NCI-H1694 (cell line): ENCODE measurements around the gene PARVB.

Experiments
- DNase-seq: peaks from one replicate; lab custom pipeline; 2025; lab: John Stamatoyannopoulos, UW

The PARVB gene

GRCh38 chr22:44162960-44163359 lies 138.9 kb downstream of the PARVB start:
- DNase-seq, result no peak

DNA sequence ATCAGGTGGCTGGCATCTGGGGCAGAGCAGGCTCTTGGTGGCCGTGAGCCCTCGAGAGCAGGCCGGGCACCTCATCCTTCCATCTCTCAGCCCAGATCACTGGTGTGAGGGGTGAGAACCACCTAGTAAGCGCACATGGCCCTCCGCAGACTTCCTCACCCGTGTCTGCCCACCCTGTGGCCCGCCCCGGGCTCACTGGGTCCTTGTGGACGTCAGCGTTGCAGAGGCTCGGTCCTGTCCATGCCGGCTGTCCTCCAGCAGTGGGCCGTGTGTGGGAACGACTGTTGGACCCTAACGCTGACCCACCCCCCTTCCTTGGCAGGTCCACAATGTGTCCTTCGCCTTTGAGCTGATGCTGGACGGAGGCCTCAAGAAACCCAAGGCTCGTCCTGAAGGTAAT lies 139.4 kb downstream of the PARVB start:
- no peak for DNase-seq

- DNase-seq, result no peak
Measured at GRCh38 chr22:44164031-44164430, 139.9 kb downstream of the PARVB start.

DNA sequence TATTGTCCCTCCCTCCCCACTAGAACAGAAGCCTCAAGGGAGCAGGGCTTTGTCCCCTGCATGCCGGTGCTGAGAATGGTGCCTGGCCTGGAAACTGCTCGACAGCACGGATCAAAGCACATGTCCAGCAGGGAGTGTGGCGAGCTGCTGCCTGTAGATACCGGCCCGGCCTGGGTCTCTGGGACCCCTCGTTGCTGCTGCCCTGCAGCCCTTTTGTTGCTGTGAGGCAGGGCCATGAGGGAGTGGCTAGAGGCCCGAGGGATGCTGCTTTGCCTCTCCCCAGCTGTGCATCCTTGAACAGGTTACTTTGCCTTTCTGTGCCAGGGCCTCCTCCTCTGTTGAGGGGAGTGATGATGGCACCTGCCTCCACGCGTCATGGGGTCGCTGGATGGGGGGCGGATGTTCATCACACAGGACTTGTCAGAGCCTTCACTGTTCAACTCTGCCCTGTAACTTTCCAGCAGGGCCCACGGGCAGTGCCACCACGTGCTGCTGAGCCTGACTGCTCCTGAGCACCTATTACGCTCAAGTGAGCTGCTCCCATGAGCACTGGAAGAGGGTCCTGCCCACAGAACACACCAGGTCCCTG lies 141.3 kb downstream of the PARVB start:
- no peak for DNase-seq

DNA sequence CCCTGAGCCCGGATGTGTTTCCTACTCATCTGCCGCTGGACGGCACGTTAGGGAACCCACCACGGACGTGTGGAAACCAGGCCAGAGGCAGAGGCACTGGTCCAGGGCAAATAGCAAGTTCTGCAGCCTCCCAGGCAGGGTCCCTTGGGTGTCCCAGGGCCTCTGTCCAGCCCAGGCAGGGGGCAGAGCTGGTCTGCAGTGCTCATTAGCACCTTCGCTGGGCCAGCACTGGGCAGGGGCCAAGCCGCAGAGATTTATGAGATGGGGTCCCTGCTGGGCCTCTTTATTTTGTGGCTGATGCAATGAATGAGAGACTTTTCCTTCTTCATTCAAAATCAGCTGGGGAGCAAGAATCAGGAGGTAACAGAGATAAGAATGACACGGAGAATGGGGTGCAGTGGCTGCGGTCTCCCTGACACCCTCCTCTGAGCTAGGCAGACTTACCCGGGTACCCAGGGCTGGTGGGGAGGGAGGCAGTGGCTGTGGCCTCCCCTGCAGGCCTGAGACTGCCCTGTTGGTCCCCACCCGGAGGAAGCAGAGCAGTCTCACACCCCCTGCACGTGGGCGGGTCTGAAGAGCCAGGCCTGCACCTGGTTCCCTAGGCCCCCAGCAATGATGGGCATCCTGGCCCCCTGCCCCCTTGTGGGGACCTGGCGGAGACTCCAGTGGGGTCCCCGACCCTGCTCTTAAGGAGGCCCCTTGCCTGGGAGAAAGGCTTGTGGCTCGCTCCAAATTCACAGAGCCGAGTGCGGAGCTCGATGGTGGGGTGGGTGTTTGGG lies 142.6 kb downstream of the PARVB start:
- no peak for DNase-seq

DNA sequence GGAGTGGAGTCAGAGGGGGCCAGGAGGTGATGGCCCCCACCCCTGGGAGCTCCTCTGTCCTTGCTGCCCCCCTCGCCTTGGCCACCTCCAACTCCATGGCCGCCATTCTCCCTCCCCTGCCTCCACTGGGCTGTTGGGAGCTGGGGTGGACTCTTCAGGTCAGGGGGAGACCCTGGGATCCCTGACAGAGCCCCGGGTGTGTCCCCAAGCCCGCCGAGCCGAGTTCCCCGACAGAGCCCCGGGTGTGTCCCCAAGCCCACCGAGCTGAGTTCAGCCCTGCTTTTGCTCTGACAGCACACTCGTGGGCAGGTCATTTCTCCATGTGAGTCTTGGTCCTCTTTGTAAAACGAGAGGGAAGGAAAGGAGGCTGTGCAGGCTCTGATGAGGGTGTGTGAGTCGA lies 143.4 kb downstream of the PARVB start:
- DNase-seq, result no peak

GRCh38 chr22:44168206-44168605 lies 144.1 kb downstream of the PARVB start:
- no peak for DNase-seq

DNA sequence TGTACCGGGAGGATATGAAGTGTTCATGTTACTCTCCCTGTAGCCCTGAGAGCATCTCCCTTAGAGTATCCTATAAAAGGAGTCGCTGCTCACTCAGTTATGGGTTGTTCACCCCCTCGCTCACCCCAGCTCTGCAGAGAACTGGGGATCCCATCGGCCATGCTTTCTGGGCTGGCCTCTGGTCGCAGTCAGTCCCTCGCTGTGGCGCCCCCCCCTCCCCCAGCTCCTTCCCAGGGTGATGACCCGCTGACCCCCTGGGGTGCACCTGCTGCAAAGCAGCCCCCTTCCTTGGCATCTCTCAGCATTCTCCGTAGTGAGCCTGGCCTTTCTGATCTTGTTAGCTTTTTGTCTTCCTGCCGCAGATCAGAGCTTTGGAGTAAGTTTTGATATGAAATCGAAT lies 146.4 kb downstream of the PARVB start:
- DNase-seq, result no peak

- no peak for DNase-seq
Measured at GRCh38 chr22:44171561-44171960, 147.5 kb downstream of the PARVB start.

DNA sequence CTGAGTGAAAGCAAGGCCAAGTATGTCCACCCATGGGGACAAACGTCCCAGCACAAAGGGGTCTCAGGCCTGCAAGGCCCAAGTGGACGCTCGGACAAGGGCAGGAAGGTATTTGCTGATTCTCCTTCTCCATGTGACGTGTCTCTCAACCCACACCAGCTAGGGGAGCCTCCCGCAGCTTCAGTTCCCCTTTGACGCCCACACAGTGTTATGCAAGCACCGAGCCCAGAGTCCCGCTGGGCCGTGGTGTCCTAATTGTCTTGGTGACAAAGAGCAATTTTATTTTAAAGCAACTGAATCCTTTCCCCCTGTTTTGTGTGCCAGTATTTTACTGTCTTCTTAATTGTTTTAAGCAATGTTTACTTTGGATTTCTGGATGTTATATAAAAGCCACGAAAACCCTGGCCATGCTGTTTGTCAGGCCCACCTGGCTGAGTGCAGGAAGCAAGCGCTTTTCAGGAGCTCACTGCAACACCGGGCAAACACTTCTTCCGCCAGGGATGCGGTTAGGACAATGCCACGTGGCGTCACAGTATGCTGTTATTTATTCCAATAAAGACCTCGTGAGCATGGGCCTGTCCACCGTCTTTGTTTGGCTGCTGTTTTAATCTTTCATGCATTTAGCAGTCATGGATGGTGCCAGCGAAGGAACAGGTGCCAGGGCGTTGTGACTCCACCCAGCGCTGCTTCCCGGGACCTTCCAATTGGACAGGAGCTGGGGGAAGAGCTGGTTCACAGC lies 148.4 kb downstream of the PARVB start:
- no peak for DNase-seq

GRCh38 chr22:44173154-44173553 lies 149.1 kb downstream of the PARVB start:
- DNase-seq, result no peak

DNA sequence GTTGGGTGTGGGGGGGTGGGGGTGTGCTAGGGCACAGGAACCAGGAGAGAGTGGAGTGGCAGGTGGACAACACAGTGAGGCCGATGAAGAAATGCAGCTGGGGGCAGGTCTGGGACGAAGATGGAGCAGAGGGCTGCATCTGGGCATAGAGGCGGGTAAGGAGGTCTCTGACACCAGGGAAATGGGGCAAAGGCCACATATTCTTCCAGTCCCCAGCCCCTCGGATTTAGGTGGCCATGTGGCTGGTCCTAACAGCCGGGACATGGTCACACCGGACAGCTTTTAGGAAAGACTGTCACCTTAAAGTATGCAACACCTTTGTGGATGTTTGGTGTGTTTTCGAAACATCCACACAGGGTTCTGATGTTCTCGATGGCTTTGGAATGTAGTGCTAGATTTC lies 151.6 kb downstream of the PARVB start:
- DNase-seq, result no peak

- DNase-seq, result no peak
Measured at GRCh38 chr22:44179196-44179988, 155.3 kb downstream of the PARVB start.

- no peak for DNase-seq
Measured at GRCh38 chr22:44179989-44180705, 156.0 kb downstream of the PARVB start.

GRCh38 chr22:44180706-44181032 lies 156.6 kb downstream of the PARVB start, which contains the start of gene PARVG:
Gene PARVG (plus strand): TSS chr22:44180925. CDS start chr22:44183330, 2,405 bp downstream.
- DNase-seq, result no peak

GRCh38 chr22:44181033-44181911 lies 157.2 kb downstream of the PARVB start:
- no peak for DNase-seq

GRCh38 chr22:44181912-44182587 lies 157.9 kb downstream of the PARVB start:
- no peak for DNase-seq

- DNase-seq, result no peak
Measured at GRCh38 chr22:44182588-44183286, 158.6 kb downstream of the PARVB start.

DNA sequence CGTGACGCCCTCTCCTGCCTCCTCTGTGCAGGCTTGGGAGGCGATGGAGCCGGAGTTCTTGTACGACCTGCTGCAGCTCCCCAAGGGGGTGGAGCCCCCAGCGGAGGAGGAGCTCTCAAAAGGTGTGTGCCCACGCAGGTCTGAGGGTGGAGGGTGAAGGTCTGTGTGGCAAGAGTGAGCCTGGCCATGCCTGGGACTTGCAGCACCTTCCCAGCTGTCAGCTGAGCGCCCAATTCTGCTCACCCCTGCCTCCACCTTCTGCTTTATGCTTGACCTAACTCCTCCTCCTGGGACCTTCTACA lies 159.1 kb downstream of the PARVB start:
- DNase-seq, result no peak

- no peak for DNase-seq
Measured at GRCh38 chr22:44184006-44184405, 159.9 kb downstream of the PARVB start.
